Stimulated activated CD4-positive, alpha-beta T cell treated with anti-CD3 and anti-CD28 coated beads, Interleukin-12 subunit alpha, Interleukin-12 subunit beta, amount 100 ng/mL, for 24 hours (primary cell): Measurements from ENCODE around the gene CRYGC.

Source experiments
- DNase-seq, 2 experiments: peaks; one replicate each; pipeline ENCODE4 v3.0.0-alpha.2; 2020; ENCODE audit warnings: low read depth in 2 of 2

The CRYGC gene

DNA sequence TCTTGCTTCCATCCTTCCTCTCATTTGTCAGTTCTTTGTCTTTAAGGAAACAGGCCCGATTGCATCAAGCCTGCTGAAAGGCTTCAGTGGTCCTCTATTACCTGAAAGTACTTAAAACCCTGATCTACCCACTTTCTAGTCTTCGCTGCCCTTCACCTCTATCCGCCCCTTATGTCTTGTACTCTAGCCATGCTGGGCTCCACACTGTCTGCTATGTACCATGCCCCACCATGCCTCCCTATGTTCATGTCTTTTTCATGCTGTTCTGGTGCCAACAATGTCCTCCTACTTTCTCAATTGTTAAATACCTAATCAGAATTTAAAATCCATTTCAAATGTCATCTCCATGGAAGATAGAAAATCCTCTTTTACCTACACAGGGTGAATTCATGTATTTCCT is 33.5 kb downstream of the CRYGC start:
- no peak for DNase-seq

DNA sequence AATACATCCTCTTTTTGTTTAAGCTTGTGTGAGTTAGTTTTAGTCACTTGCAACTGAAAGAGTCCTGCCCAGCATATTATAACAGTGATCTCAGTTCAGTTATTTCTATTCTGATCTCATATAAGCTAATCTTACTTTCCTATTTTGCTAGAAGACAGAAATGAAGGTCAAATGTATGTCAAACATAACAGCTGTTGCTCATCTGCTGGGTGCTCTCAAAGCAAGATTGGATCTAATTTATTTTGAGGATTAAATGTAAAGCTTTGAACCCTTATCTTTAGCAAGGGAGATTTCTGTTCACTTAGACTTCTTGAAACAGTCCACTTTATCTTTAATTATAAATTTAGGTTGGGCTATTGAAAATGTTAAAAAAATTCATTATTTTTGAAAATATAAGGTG is 36.5 kb downstream of the CRYGC start:
- no peak for DNase-seq

- no peak for DNase-seq
These were observed 37.4 kb downstream of the CRYGC start for GRCh38 chr2:208092093-208092832.

DNA sequence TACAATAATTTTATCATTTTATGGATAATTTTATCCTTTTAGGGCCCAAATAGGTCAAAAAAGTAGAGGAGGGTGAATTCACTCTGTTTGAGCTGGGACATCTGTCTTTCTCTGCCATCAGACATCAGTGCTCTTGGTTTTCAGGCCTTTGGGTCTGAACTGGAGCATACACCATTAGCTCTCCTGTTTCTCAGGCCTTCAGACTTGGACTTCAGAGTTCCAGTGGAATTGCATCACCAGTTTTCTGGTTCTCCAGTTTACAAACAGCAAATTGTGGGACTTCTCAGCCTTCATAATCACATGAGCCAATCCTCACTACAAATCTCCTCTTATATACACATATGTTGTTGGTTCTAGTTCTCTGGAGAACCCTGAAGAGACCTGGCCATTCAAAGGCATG is 39.2 kb downstream of the CRYGC start:
- DNase-seq: no peak

DNA sequence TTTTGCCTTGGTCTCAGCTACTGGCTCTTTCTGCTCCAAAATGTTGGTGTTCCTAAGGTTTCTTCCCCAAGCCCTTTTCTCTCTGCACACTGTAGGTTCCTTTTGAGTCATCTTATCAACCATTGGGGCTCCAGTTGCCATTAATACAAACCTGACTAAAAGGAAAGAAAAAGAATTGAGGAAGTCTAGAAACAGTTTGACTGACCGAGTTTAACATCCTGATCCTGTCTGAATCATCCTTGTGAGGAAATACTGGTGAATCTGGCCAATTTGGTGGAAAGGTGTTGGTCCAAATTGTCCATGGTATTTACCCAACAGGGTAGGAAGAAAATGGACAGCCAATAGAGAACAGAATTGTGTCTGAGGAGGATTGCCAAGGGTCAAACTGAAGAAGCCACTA is 43.6 kb downstream of the CRYGC start:
- DNase-seq: no peak

DNA sequence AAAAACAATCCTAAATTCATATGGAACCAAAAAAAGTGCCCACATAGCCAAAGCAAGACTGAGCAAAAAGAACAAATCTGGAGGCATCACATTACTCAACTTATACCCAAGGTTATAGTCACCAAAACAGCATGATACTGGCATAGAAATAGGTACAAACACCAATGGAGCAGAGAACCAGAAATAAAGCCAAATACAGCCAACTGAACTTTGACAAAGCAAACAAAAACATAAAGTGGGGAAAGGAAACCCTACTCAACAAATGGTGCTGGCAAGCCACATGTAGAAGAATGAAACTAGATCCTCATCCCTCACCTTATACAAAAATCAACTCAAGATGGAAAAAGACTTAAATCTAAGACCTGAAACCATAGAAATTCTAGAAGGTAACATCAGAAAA is 45.8 kb downstream of the CRYGC start:
- no peak for DNase-seq
